ENCODE data around the gene KIF21A.

KIF21A gene

GRCh38 chr12:39348523-39348922 lies 94.4 kb downstream of the KIF21A start:
- H3K4me3 ChIP-seq (ENCODE audit: low read depth, low read length), result no peak overlapping the region
- no peak for DNase-seq (ENCODE audit: low read depth)
- in situ Hi-C loops (cut with HindIII; ENCODE audit: low sequenced_read_pairs), result no loop called here
- TF ChIP-seq, protein P1, sequence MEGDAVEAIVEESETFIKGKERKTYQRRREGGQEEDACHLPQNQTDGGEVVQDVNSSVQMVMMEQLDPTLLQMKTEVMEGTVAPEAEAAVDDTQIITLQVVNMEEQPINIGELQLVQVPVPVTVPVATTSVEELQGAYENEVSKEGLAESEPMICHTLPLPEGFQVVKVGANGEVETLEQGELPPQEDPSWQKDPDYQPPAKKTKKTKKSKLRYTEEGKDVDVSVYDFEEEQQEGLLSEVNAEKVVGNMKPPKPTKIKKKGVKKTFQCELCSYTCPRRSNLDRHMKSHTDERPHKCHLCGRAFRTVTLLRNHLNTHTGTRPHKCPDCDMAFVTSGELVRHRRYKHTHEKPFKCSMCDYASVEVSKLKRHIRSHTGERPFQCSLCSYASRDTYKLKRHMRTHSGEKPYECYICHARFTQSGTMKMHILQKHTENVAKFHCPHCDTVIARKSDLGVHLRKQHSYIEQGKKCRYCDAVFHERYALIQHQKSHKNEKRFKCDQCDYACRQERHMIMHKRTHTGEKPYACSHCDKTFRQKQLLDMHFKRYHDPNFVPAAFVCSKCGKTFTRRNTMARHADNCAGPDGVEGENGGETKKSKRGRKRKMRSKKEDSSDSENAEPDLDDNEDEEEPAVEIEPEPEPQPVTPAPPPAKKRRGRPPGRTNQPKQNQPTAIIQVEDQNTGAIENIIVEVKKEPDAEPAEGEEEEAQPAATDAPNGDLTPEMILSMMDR (IDR thresholded peaks at IDR 0.05; ENCODE audit: low read depth, low read length, missing control alignments), result no peak

GRCh38 chr12:39344926-39345325 lies 98.0 kb downstream of the KIF21A start:
- in situ Hi-C loops (cut with HindIII; ENCODE audit: low sequenced_read_pairs), result no loop called here
- no peak overlapping the region for H3K4me3 ChIP-seq (ENCODE audit: low read depth, low read length)
- no peak for DNase-seq (ENCODE audit: low read depth)
- TF ChIP-seq, protein P1 (IDR thresholded peaks at IDR 0.05; ENCODE audit: low read depth, low read length, missing control alignments), result no peak

DNA sequence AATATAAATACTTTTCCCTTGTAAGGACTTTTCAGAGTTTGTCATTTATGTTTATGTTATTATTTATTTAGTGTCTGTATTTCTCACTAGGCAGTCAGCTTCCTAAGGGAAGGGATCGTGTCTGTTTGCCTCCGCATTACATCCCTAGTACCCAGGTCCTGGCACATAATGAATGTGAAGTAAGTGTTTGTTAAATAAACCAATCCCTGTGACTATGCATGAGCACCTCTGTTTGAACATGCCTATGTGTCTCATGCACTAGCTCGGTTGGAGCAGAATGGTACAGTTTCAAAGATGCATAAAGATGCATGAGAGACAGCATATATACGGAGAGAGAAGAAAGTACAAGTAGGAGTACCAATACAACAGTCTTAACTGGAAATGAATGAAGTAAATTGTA lies 99.3 kb downstream of the KIF21A start:
- DNase-seq (ENCODE audit: low read depth), result no peak
- in situ Hi-C loops (cut with HindIII; ENCODE audit: low sequenced_read_pairs), result no loop called here
- TF ChIP-seq, protein P1 (IDR thresholded peaks at IDR 0.05; ENCODE audit: low read depth, low read length, missing control alignments), result no peak
- no peak overlapping the region for H3K4me3 ChIP-seq (ENCODE audit: low read depth, low read length)

- TF ChIP-seq, protein P1 (IDR thresholded peaks at IDR 0.05; ENCODE audit: low read depth, low read length, missing control alignments), result no peak
- no peak overlapping the region for H3K4me3 ChIP-seq (ENCODE audit: low read depth, low read length)
- in situ Hi-C loops (cut with HindIII; ENCODE audit: low sequenced_read_pairs), result no loop called here
- DNase-seq (ENCODE audit: low read depth), result no peak
These were observed 101.2 kb downstream of the KIF21A start for GRCh38 chr12:39341761-39342160.

DNA sequence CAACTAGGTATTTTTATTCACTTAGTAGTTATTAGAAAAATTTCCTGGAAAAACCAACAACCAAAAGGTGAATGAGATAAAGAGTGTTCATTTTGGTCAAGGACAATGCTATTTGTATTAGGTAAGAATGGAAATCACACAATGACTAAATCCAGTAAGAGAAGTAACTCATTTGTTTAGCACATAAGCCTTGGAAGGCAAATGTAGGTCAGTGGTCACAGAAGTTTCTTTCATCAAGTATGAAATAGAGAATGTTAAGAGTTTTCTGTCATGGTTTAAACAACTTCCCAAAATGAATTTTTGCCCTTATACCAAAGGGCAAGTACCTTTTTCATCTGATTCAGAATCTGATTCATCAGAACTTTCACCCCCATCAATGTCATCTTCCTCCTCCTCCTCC lies 101.7 kb downstream of the KIF21A start:
- no peak overlapping the region for H3K4me3 ChIP-seq (ENCODE audit: low read depth, low read length)
- DNase-seq (ENCODE audit: low read depth), result no peak
- TF ChIP-seq, protein P1 (IDR thresholded peaks at IDR 0.05; ENCODE audit: low read depth, low read length, missing control alignments), result no peak
- in situ Hi-C loops (cut with HindIII; ENCODE audit: low sequenced_read_pairs), result no loop called here

DNA sequence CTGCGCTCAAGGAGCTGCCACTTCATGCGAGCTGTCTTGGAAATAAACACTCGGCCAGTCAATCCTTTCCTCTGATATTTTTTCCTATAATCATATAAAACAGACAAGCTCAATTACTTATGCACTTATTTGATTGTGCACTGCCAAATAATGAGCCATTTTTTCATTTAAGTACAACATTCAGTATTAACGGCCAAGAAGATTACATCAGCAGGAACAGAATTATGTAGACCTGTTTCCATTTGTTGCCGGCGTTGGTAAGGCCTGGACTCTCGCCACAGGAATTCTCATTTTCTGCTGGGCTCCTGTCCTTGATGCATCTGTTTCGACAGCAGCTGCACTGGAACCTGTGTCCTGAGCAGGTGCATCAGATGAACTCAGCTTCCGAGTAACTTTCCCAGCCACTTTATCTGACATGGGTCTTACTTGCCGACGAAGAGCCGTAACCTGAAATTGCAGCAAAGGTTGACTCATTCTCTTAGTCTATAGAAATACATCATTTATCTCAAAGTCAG lies 110.2 kb downstream of the KIF21A start:
- DNase-seq (ENCODE audit: low read depth), result no peak
- TF ChIP-seq, protein P1 (IDR thresholded peaks at IDR 0.05; ENCODE audit: low read depth, low read length, missing control alignments), result no peak
- no peak overlapping the region for H3K4me3 ChIP-seq (ENCODE audit: low read depth, low read length)
- in situ Hi-C loops (cut with HindIII; ENCODE audit: low sequenced_read_pairs), result no loop called here

Measured in astrocyte of the cerebellum (primary cell).